Dendritic cell treated with granulocyte-macrophage colony-stimulating factor and Interleukin-4, amounts not matched to agents 40 ng/mL and 50 ng/mL, for 4 days (primary cell): ENCODE measurements around the gene SBSN.

Experiments used
- H3K27ac Mint-ChIP-seq: one replicate; pipeline ENCODE4 v1.8.0; 2022; ENCODE audit warnings: mild to moderate bottlenecking, mixed read lengths
- H3K27me3 Mint-ChIP-seq: one replicate; pipeline ENCODE4 v1.8.0; 2022; ENCODE audit warnings: mild to moderate bottlenecking, mixed read lengths
- H3K36me3 Mint-ChIP-seq: one replicate; pipeline ENCODE4 v1.8.0; 2022; ENCODE audit warnings: low read depth, mixed read lengths
- H3K4me1 Mint-ChIP-seq: one replicate; pipeline ENCODE4 v1.8.0; 2022; ENCODE audit warnings: low read depth, mixed read lengths
- H3K4me3 Mint-ChIP-seq: one replicate; pipeline ENCODE4 v1.8.0; 2022; ENCODE audit warnings: mild to moderate bottlenecking, moderate library complexity, mixed read lengths
- H3K9me3 Mint-ChIP-seq: one replicate; pipeline ENCODE4 v1.8.0; 2022; ENCODE audit warnings: mixed read lengths
- intact Hi-C: fragments of 100-400 bp; cut with micrococcal nuclease; formaldehyde crosslinking; loops from one replicate; pipeline ENCODE4 v1.15.0; 2022

Gene SBSN

DNA sequence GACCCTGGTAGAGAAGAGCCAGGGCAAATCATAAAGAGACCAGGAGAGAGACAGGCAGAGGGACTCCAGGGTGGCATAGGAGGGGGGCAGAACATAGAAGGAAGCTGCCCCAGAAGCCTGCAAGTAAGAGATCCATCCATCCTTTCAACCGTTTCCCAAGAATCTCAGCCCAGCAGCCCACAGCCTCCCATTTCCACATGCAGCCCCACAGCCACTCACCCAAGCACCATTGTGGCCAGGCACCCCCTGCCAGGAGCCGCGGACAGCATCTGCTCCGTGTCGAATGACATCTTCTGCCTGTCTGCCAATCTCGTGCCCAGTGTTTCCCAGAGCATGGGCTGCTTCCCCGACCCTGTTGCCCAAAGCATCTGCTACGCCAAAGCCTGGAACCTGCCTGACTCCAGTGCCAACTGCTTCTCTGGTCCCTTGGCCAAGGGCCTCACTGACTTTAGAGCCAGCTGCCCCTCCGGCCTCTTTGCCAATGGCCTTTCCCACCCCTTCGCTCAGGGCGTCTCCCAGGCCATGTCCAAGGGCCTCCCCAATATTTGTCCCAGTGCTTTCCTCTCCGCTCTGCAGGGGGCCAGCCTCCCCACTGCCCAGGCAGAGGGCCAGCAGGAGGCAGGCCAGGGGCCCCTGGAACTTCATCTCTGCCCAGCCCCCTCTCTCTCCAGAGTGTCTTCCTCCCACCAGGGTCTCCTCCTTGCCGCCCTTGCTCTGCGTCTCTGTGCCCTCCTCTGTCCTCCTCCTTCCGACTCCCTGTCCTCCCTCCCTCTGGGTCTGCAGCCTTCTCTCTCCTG lies 15.1 kb downstream of the SBSN start:
- H3K27me3 Mint-ChIP-seq, result peaks cover 68% of the 10 kb centered on the region
- peaks cover 9% of the 10 kb centered on the region for H3K4me1 Mint-ChIP-seq
- H3K27ac Mint-ChIP-seq, result no peak overlapping the region
- intact Hi-C loops, result no loop called here
- no peaks in the 10 kb centered on the region for H3K9me3 Mint-ChIP-seq
- no peak overlapping the region for H3K4me3 Mint-ChIP-seq
- H3K36me3 Mint-ChIP-seq, result no peaks in the 10 kb centered on the region

DNA sequence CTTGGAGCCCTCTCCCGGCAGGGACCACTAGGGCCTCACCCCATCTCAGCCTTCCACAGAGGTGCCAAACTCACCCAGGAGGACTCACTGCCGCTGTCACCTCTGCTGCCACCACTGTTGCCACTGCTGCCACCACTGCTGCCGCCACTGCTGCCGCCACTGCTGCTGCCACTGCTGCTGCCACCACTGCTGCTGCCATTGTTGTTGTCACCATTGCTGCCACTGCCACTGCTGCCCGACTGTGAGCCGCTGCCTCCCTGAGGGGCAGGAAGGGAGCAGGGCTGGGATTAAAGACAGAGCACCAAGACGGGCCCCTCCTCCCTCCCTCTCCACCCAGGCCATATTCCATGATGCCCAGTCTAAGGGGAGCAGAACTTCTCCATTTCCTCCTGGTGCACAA lies 16.8 kb downstream of the SBSN start:
- intact Hi-C loops, result no loop called here
- Mint-ChIP-seq H3K9me3 (no peaks in the 10 kb centered on the region), H3K27ac (no peak overlapping the region), H3K4me3 (no peak overlapping the region), H3K4me1 (peaks cover 9% of the 10 kb centered on the region), H3K36me3 (no peaks in the 10 kb centered on the region), H3K27me3 (peaks cover 73% of the 10 kb centered on the region)

GRCh38 chr19:35510626-35510964 lies 17.5 kb downstream of the SBSN start:
- Mint-ChIP-seq H3K9me3 (no peaks in the 10 kb centered on the region), H3K4me3 (no peak overlapping the region), H3K4me1 (peaks cover 9% of the 10 kb centered on the region), H3K27me3 (peaks cover 79% of the 10 kb centered on the region), H3K27ac (no peak overlapping the region), H3K36me3 (no peaks in the 10 kb centered on the region)
- intact Hi-C loops, result loop anchor here (1.0 kb wide), 1 partner anchor 82 kb away; no protein-coding TSS in a partner anchor

- Mint-ChIP-seq H3K9me3 (no peaks in the 10 kb centered on the region), H3K4me3 (no peak overlapping the region)
These were observed 18.1 kb downstream of the SBSN start for GRCh38 chr19:35509861-35510625.

GRCh38 chr19:35509018-35509652 lies 19.0 kb downstream of the SBSN start:
- H3K9me3 Mint-ChIP-seq, result no peaks in the 10 kb centered on the region
- H3K27me3 Mint-ChIP-seq, result peaks cover 86% of the 10 kb centered on the region
- H3K4me1 Mint-ChIP-seq, result peaks cover 9% of the 10 kb centered on the region
- H3K4me3 Mint-ChIP-seq, result no peak overlapping the region
- H3K36me3 Mint-ChIP-seq, result no peaks in the 10 kb centered on the region
- H3K27ac Mint-ChIP-seq, result no peak overlapping the region
- intact Hi-C loops, result no loop called here

More at GRCh38 chr19:35509861-35510625, 18.1 kb downstream of the SBSN start:
- intact Hi-C loops, result loop anchor here (1.0 kb wide), 1 partner anchor 82 kb away; no protein-coding TSS in a partner anchor
- H3K27me3 Mint-ChIP-seq, result peaks cover 84% of the 10 kb centered on the region
- H3K27ac Mint-ChIP-seq, result no peak overlapping the region
- H3K4me1 Mint-ChIP-seq, result peaks cover 9% of the 10 kb centered on the region
- H3K36me3 Mint-ChIP-seq, result no peaks in the 10 kb centered on the region

DNA sequence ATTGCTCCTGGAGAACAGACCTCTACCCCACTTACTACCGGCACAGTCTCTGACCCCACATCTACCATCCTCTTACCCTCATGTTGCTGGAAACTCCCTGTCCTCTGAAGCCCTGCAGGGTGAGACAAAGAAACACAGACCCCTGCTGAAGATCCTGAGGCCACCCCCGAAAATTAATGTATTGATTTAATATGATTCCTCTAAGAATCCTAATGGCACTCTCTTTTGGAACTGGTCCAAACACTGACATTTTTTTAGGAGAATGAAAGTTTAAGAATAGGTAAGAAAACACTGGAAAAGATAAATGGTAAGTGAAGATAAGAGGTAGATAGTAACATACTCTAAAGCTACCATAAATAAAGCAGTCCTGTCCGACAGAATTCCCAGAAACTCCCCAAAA lies 20.0 kb downstream of the SBSN start:
- Mint-ChIP-seq H3K4me3 (no peak overlapping the region), H3K27me3 (peaks cover 81% of the 10 kb centered on the region), H3K27ac (no peak overlapping the region), H3K4me1 (peaks cover 9% of the 10 kb centered on the region), H3K9me3 (no peaks in the 10 kb centered on the region), H3K36me3 (no peaks in the 10 kb centered on the region)
- intact Hi-C loops, result no loop called here

DNA sequence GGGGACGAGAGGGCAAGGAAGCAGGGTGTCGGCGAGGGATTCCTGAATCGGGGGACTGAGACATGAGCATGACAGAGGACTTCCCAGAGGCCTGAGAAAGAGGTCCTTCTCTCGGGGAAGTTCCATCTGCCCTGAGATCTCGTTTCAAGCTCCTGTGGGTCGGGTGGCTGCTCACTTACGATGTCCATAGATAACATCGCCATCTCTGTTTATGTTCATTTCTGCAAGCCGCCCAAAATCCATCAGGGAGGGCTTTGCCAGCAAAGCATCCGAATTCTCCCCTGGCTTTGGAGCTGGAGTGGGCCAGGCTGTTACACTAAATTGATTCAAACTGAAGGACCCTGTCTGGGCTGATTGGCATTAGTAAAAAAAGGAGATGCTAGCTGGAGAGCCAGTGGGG lies 20.6 kb downstream of the SBSN start:
- H3K27ac Mint-ChIP-seq, result no peak overlapping the region
- H3K9me3 Mint-ChIP-seq, result no peaks in the 10 kb centered on the region
- no peak overlapping the region for H3K4me3 Mint-ChIP-seq
- intact Hi-C loops, result no loop called here
- H3K4me1 Mint-ChIP-seq, result peaks cover 9% of the 10 kb centered on the region
- peaks cover 82% of the 10 kb centered on the region for H3K27me3 Mint-ChIP-seq
- H3K36me3 Mint-ChIP-seq, result no peaks in the 10 kb centered on the region

GRCh38 chr19:35506011-35506410 lies 22.1 kb downstream of the SBSN start:
- H3K4me1 Mint-ChIP-seq, result peaks cover 9% of the 10 kb centered on the region
- no peak overlapping the region for H3K4me3 Mint-ChIP-seq
- intact Hi-C loops, result no loop called here
- H3K27me3 Mint-ChIP-seq, result peaks cover 74% of the 10 kb centered on the region
- H3K36me3 Mint-ChIP-seq, result no peaks in the 10 kb centered on the region
- H3K9me3 Mint-ChIP-seq, result no peaks in the 10 kb centered on the region
- no peak overlapping the region for H3K27ac Mint-ChIP-seq

GRCh38 chr19:35502751-35503150 lies 25.4 kb downstream of the SBSN start:
- Mint-ChIP-seq H3K4me1 (no peaks in the 10 kb centered on the region), H3K4me3 (no peak overlapping the region), H3K9me3 (no peaks in the 10 kb centered on the region), H3K36me3 (no peaks in the 10 kb centered on the region), H3K27ac (no peak overlapping the region), H3K27me3 (peaks cover 51% of the 10 kb centered on the region)
- intact Hi-C loops, result no loop called here

- Mint-ChIP-seq H3K27ac (no peak overlapping the region), H3K4me3 (no peak overlapping the region), H3K9me3 (no peaks in the 10 kb centered on the region), H3K36me3 (no peaks in the 10 kb centered on the region), H3K27me3 (peaks cover 46% of the 10 kb centered on the region), H3K4me1 (no peaks in the 10 kb centered on the region)
- intact Hi-C loops, result no loop called here
These were observed 26.4 kb downstream of the SBSN start for GRCh38 chr19:35501684-35502083.

- H3K27me3 Mint-ChIP-seq, result peaks cover 42% of the 10 kb centered on the region
- no peaks in the 10 kb centered on the region for H3K9me3 Mint-ChIP-seq
- H3K36me3 Mint-ChIP-seq, result no peaks in the 10 kb centered on the region
- H3K27ac Mint-ChIP-seq, result no peak overlapping the region
- H3K4me3 Mint-ChIP-seq, result no peak overlapping the region
- intact Hi-C loops, result no loop called here
- H3K4me1 Mint-ChIP-seq, result no peaks in the 10 kb centered on the region
These were observed 27.5 kb downstream of the SBSN start for GRCh38 chr19:35500611-35501010.

GRCh38 chr19:35498984-35499527 lies 29.1 kb downstream of the SBSN start:
- Mint-ChIP-seq H3K27ac (no peak overlapping the region), H3K9me3 (no peaks in the 10 kb centered on the region), H3K4me1 (peaks cover 8% of the 10 kb centered on the region), H3K4me3 (no peak overlapping the region), H3K27me3 (peaks cover 37% of the 10 kb centered on the region), H3K36me3 (no peaks in the 10 kb centered on the region)
- intact Hi-C loops, result no loop called here

- Mint-ChIP-seq H3K9me3 (no peaks in the 10 kb centered on the region), H3K4me1 (peaks cover 8% of the 10 kb centered on the region), H3K27ac (no peak overlapping the region), H3K36me3 (no peaks in the 10 kb centered on the region), H3K4me3 (no peak overlapping the region), H3K27me3 (peaks cover 42% of the 10 kb centered on the region)
- intact Hi-C loops, result no loop called here
These were observed 29.9 kb downstream of the SBSN start for GRCh38 chr19:35498220-35498619.

GRCh38 chr19:35497406-35497805 lies 30.7 kb downstream of the SBSN start:
- Mint-ChIP-seq H3K36me3 (no peaks in the 10 kb centered on the region), H3K4me1 (peaks cover 8% of the 10 kb centered on the region), H3K4me3 (no peak overlapping the region), H3K27me3 (peaks cover 39% of the 10 kb centered on the region), H3K27ac (no peak overlapping the region), H3K9me3 (no peaks in the 10 kb centered on the region)
- intact Hi-C loops, result no loop called here
